BLaER1 (cell line): Measurements from ENCODE around the gene PNPLA5.

ENCODE experiments used
- H3K27ac ChIP-seq: shearing (Covaris generic); formaldehyde crosslinking; 2 replicates; pipeline ENCODE4 v1.8.1; 2022
- H3K27me3 ChIP-seq: shearing (Covaris generic); formaldehyde crosslinking; 2 replicates; pipeline ENCODE4 v1.8.1; 2022
- H3K36me3 ChIP-seq: shearing (Covaris generic); formaldehyde crosslinking; 2 replicates; pipeline ENCODE4 v1.8.1; 2022
- H3K4me1 ChIP-seq: shearing (Covaris generic); formaldehyde crosslinking; 2 replicates; pipeline ENCODE4 v1.8.1; 2022
- H3K4me2 ChIP-seq: shearing (Covaris generic); formaldehyde crosslinking; 2 replicates; pipeline ENCODE4 v1.8.1; 2022
- H3K4me3 ChIP-seq: shearing (Covaris generic); formaldehyde crosslinking; 2 replicates; pipeline ENCODE4 v1.8.1; 2022
- H3K9ac ChIP-seq: shearing (Covaris generic); formaldehyde crosslinking; 2 replicates; pipeline ENCODE4 v1.8.1; 2022
- H3K9me3 ChIP-seq: shearing (Covaris generic); formaldehyde crosslinking; 2 replicates; pipeline ENCODE4 v1.8.1; 2022
- H4K20me1 ChIP-seq: shearing (Covaris generic); formaldehyde crosslinking; 2 replicates; pipeline ENCODE4 v1.8.1; 2022
- Cebpa-rat ChIP-seq: shearing (Covaris generic); IDR thresholded peaks from 2 replicates; pipeline ENCODE4 v1.8.1; 2022

PNPLA5 gene

DNA sequence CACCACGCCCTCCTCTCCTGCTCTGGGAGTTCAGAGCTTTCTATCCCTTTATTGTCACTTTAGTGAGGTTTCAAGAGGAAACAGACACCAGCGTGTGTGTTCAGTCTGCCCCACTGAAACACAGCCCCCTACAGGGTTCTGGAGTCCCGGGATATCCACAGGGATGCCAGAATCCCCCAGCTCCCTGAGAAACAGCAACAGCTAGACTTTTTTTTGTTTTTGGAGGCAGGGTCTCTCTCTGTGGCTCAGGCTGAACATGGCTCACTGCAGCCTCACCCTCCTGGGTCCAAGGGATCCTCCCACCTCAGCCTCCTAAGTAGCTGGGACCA, 39.9 kb downstream of the PNPLA5 start:
- H3K36me3 ChIP-seq: no peaks in the 10 kb centered on the region
- no peak overlapping the region for H3K9ac ChIP-seq
- no peaks in the 10 kb centered on the region for H4K20me1 ChIP-seq
- H3K27ac ChIP-seq: 0 out of 2 replicates have a peak overlapping the region, but pooled peaks have one; percentile 63
- peak overlapping the region; percentile 72 for H3K4me2 ChIP-seq
- H3K4me3 ChIP-seq: no peak overlapping the region
- H3K4me1 ChIP-seq: peaks cover 33% of the 10 kb centered on the region
- peaks cover 9% of the 10 kb centered on the region for H3K9me3 ChIP-seq
- H3K27me3 ChIP-seq: no peaks in the 10 kb centered on the region
- TF ChIP-seq Cebpa-rat: no peak

- H4K20me1 ChIP-seq: no peaks in the 10 kb centered on the region
- peaks cover 30% of the 10 kb centered on the region for H3K4me1 ChIP-seq
- no peaks in the 10 kb centered on the region for H3K27me3 ChIP-seq
- no peak overlapping the region for H3K4me3 ChIP-seq
- TF ChIP-seq Cebpa-rat: no peak
- no peaks in the 10 kb centered on the region for H3K36me3 ChIP-seq
- no peak overlapping the region for H3K27ac ChIP-seq
- no peak overlapping the region for H3K9ac ChIP-seq
- peak overlapping the region; percentile 72; the same call in 1 of the 2 replicates for H3K4me2 ChIP-seq
- peaks cover 3% of the 10 kb centered on the region for H3K9me3 ChIP-seq
Measured at GRCh38 chr22:43851058-43851978, 40.5 kb downstream of the PNPLA5 start.

DNA sequence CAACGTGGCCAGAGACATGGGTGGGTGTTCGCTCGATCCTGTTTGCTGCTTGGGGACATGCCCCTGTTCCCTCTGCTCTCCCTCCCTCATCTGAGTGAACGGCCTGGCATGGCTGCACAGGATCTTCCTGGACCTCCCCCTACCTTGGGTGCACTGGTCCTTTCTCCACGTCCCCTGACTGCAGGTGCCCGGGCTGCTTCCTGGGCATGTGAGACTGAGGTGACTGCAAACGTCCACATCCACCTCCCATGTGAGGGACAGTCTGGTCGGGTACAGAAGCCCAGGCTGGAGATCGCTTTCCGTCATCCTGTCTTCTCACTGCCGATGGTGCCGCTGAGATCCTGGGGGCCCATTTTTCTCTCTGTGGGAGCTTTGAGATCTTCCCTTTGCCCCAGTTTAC, 41.3 kb downstream of the PNPLA5 start:
- Histone ChIP-seq H3K9me3 (no peaks in the 10 kb centered on the region), H3K36me3 (no peaks in the 10 kb centered on the region), H4K20me1 (no peaks in the 10 kb centered on the region), H3K27me3 (no peaks in the 10 kb centered on the region), H3K4me3 (no peak overlapping the region), H3K4me1 (peaks cover 24% of the 10 kb centered on the region), H3K4me2 (no peak overlapping the region), H3K9ac (no peak overlapping the region), H3K27ac (no peak overlapping the region)
- no peak for TF ChIP-seq Cebpa-rat

GRCh38 chr22:43849731-43850130, 42.1 kb downstream of the PNPLA5 start:
- Histone ChIP-seq H3K27ac (no peak overlapping the region), H3K4me2 (no peak overlapping the region), H3K27me3 (no peaks in the 10 kb centered on the region), H3K9me3 (no peaks in the 10 kb centered on the region), H3K4me3 (no peak overlapping the region), H3K9ac (no peak overlapping the region), H3K36me3 (no peaks in the 10 kb centered on the region), H3K4me1 (peaks cover 26% of the 10 kb centered on the region), H4K20me1 (no peaks in the 10 kb centered on the region)
- TF ChIP-seq Cebpa-rat: no peak

DNA sequence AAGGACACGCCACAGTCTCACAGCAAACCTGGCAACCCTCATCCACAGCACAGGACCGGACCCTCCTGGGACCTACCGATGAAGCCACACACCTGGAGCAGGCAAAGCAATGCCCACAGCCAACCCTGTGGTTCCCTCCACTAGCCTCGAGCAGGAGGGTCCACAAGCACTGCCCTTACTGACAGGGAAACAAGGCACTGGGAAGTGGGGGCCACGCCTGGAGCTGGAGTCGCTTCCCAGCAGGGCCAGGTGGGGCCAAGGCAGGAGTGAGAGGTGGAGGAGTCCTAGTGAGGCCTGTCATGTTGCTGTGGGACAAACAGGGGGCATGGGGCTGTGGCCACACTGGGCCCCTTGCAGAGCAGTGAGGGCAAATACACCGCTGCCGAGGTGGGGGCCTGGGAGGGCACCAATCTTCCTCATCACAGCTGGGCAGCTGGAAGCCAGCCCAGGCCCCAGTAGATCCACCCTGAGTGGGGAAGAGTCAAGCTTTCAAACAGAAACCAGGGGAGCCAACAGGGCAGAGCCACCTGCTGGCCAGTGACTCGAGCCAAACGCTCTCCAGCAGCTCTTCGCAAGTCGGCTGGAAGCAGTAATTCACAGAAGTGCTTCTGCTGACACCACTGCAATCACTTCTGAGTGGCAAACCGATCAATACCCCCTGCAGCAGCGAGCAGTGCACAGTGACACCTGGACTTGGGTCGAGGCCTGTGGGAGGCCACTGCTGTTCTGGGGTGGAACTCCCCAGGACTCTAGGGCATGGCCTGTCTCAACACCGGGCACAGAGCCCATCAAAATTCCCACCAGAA, 43.2 kb downstream of the PNPLA5 start:
- Histone ChIP-seq H3K27ac (no peak overlapping the region; the same call in 1 of the 2 replicates), H3K4me3 (no peak overlapping the region), H3K9me3 (no peaks in the 10 kb centered on the region), H3K36me3 (no peaks in the 10 kb centered on the region), H3K4me2 (no peak overlapping the region), H3K9ac (no peak overlapping the region), H3K27me3 (no peaks in the 10 kb centered on the region), H3K4me1 (peaks cover 34% of the 10 kb centered on the region), H4K20me1 (no peaks in the 10 kb centered on the region)
- TF ChIP-seq Cebpa-rat: no peak

- Histone ChIP-seq H3K27ac (no peak overlapping the region), H3K4me2 (no peak overlapping the region), H3K36me3 (no peaks in the 10 kb centered on the region), H3K9ac (no peak overlapping the region), H3K4me3 (no peak overlapping the region), H4K20me1 (no peaks in the 10 kb centered on the region), H3K27me3 (no peaks in the 10 kb centered on the region), H3K9me3 (no peaks in the 10 kb centered on the region), H3K4me1 (peaks cover 33% of the 10 kb centered on the region)
- no peak for TF ChIP-seq Cebpa-rat
Measured at GRCh38 chr22:43847376-43848289, 44.2 kb downstream of the PNPLA5 start.

DNA sequence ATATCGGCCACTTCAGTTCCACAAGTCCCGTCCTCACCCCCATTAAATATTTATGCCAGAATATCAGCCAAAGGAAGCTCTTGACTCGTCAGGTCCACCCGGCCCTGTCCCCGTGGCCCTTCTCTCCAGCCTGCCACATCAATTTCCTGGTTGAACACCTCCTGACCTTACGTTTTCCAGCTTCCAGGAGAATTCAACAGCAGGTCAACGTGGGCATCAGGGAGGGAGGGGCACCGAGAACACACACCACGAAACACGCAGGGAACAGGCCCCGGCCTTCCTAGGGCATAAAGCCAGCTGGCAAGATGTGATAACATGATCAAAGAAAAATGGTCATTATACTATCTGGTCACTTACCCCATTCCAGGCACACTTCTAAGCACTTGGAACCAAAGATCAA, 44.8 kb downstream of the PNPLA5 start:
- no peaks in the 10 kb centered on the region for H3K27me3 ChIP-seq

GRCh38 chr22:43845981-43846380, 45.8 kb downstream of the PNPLA5 start:
- H3K9me3 ChIP-seq: no peaks in the 10 kb centered on the region
- no peak overlapping the region for H3K4me3 ChIP-seq
- H3K27me3 ChIP-seq: no peaks in the 10 kb centered on the region
- no peak overlapping the region for H3K9ac ChIP-seq
- H3K36me3 ChIP-seq: no peaks in the 10 kb centered on the region
- TF ChIP-seq Cebpa-rat: no peak
- H3K4me2 ChIP-seq: no peak overlapping the region
- peaks cover 36% of the 10 kb centered on the region for H3K4me1 ChIP-seq
- H4K20me1 ChIP-seq: no peaks in the 10 kb centered on the region
- H3K27ac ChIP-seq: no peak overlapping the region

More for the DNA sequence above, 44.8 kb downstream of the PNPLA5 start:
- no peak overlapping the region for H3K4me2 ChIP-seq
- H3K4me1 ChIP-seq: peaks cover 31% of the 10 kb centered on the region
- no peak for TF ChIP-seq Cebpa-rat
- H3K4me3 ChIP-seq: no peak overlapping the region
- no peaks in the 10 kb centered on the region for H3K9me3 ChIP-seq
- H3K9ac ChIP-seq: no peak overlapping the region
- H3K36me3 ChIP-seq: no peaks in the 10 kb centered on the region
- no peak overlapping the region for H3K27ac ChIP-seq
- H4K20me1 ChIP-seq: no peaks in the 10 kb centered on the region
